ENCODE measurements around the gene UBE4B.

DNA sequence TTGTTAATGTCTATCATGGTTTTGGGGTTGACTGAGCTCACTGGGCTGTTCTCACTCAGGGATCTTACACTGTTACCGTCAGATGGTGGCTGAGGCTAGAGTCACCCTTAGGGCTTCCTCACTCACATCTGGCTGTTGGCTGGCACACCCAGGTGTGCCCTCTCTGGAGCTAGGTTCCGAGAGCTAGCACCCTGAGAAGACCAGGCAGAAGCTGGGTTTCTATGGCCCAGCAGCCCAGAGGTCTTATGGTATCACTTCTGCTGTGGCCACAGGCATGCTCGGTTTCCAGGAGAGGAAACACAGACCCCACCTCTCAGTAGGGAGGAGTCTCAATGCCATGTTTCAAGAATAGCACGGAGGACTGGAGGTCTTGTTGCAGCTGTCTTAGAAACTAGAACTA, 156.9 kb downstream of the UBE4B start:
- TF ChIP-seq, protein P1, sequence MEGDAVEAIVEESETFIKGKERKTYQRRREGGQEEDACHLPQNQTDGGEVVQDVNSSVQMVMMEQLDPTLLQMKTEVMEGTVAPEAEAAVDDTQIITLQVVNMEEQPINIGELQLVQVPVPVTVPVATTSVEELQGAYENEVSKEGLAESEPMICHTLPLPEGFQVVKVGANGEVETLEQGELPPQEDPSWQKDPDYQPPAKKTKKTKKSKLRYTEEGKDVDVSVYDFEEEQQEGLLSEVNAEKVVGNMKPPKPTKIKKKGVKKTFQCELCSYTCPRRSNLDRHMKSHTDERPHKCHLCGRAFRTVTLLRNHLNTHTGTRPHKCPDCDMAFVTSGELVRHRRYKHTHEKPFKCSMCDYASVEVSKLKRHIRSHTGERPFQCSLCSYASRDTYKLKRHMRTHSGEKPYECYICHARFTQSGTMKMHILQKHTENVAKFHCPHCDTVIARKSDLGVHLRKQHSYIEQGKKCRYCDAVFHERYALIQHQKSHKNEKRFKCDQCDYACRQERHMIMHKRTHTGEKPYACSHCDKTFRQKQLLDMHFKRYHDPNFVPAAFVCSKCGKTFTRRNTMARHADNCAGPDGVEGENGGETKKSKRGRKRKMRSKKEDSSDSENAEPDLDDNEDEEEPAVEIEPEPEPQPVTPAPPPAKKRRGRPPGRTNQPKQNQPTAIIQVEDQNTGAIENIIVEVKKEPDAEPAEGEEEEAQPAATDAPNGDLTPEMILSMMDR (conservative IDR thresholded peaks at IDR 0.05; ENCODE audit: low read depth in 2 of 2) = no peak
- TF ChIP-seq POLR2AphosphoS5 (IDR thresholded peaks at IDR 0.05; ENCODE audit: low read depth) (no peak), EZH2 (IDR thresholded peaks at IDR 0.05; ENCODE audit: low read depth, unreplicated experiment) (no peak)

All from GM23338 (cell line).